NCI-H146 treated with DMSO at 0.1 percent for 48 hours (cell line): ENCODE results near the gene PRRC2A.

Experiments used
- DNase-seq: peaks from one replicate; lab custom pipeline; 2025; ENCODE audit not compliant: unreplicated experiment; lab: John Stamatoyannopoulos, UW

Gene PRRC2A

GRCh38 chr6:31622684-31623091 lies 2.2 kb downstream of the PRRC2A start:
- no peak for DNase-seq

- DNase-seq: no peak
These were observed 3.6 kb downstream of the PRRC2A start for GRCh38 chr6:31624070-31624469.

DNA sequence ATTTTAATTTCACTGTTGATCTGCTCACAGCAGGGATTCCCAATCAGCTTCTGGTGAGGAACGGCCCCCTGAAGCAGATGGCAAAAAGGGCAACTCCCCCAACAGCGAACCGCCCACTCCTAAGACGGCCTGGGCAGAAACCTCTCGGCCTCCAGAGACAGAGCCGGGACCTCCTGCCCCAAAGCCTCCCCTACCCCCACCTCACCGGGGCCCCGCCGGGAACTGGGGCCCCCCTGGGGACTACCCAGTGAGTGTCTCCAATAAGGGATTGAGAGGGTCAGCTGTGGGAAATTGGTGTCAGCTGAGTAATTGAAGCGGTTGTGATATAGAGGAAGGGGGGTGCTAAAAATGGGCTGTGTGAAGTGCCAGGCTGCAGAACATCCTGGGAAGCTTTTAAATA lies 6.4 kb downstream of the PRRC2A start:
- DNase-seq: no peak

DNA sequence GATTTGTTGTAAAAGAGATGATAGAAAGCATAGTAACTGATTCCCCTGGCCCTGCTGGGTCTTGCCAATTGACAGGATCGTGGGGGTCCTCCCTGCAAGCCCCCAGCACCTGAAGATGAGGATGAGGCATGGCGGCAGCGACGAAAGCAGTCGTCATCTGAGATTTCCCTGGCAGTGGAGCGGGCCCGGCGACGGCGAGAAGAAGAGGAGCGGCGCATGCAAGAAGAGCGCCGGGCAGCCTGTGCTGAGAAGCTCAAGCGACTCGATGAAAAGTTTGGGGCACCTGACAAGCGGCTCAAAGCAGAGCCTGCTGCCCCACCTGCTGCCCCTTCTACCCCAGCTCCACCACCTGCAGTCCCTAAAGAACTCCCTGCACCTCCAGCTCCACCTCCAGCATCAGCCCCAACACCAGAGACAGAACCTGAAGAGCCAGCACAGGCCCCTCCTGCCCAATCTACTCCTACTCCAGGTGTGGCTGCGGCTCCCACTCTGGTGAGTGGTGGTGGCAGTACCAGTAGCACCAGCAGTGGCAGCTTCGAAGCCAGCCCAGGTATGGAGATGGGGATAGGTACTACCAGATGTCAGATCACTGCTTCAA lies 7.3 kb downstream of the PRRC2A start:
- DNase-seq: no peak

GRCh38 chr6:31629014-31629413 lies 8.5 kb downstream of the PRRC2A start:
- DNase-seq: no peak

DNA sequence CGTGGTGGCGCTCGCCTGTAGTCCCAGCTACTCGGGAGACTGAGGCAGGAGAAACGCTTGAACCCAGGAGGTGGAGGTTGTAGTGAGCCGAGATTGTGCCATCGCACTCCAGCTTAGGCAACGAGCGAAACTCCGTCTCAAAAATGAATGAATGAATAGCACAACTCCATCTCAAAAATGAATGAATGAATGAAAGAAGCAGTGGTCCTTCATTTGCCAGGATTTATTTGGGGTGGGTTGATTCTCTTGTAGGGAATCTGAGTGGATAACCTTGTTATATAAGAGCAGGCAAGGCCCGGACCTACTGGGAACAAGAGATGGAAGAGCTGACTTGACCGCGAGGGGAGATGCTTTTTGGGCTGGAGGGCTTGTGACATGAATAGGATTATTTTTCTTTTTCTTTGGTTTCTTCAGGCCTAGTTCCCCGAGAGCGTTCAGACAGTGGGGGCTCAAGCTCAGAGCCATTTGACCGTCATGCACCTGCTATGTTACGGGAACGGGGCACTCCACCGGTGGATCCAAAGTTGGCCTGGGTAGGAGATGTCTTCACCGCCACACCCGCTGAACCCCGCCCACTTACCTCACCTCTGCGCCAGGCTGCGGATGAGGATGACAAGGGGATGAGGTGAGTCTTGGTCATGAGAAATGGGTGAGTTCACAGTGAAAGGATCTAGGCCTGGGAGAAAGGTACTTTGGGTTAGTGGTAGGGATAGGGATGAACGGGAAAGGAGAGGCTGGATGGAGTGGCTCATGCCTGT lies 9.8 kb downstream of the PRRC2A start:
- DNase-seq: no peak

DNA sequence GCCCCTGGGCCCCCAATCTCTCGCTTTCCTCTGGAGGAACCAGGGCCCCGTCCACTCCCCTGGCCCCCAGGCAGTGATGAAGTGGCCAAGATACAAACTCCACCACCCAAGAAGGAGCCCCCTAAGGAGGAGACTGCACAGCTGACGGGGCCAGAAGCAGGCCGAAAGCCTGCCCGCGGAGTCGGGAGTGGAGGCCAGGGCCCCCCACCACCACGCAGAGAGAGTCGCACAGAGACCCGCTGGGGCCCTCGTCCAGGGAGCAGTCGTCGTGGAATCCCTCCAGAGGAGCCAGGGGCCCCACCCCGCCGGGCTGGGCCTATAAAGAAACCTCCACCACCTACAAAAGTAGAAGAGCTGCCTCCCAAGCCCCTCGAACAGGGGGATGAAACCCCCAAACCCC lies 10.7 kb downstream of the PRRC2A start:
- DNase-seq: no peak

DNA sequence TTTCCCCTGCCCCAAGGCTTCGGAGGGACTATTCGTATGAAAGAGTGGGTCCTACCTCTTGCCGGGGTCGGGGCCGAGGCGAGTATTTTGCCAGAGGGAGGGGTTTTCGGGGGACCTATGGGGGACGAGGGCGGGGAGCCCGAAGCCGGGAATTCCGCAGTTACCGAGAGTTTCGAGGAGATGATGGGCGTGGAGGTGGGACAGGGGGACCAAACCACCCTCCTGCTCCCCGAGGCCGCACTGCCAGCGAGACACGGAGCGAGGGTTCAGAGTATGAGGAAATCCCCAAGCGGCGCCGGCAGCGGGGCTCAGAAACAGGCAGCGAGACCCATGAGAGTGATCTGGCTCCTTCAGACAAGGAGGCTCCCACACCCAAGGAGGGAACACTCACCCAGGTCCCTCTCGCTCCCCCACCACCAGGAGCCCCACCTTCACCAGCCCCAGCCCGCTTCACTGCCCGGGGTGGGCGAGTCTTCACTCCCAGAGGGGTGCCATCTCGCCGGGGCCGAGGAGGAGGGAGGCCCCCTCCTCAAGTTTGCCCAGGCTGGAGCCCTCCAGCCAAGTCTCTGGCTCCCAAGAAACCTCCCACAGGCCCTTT lies 11.3 kb downstream of the PRRC2A start:
- DNase-seq: no peak

DNA sequence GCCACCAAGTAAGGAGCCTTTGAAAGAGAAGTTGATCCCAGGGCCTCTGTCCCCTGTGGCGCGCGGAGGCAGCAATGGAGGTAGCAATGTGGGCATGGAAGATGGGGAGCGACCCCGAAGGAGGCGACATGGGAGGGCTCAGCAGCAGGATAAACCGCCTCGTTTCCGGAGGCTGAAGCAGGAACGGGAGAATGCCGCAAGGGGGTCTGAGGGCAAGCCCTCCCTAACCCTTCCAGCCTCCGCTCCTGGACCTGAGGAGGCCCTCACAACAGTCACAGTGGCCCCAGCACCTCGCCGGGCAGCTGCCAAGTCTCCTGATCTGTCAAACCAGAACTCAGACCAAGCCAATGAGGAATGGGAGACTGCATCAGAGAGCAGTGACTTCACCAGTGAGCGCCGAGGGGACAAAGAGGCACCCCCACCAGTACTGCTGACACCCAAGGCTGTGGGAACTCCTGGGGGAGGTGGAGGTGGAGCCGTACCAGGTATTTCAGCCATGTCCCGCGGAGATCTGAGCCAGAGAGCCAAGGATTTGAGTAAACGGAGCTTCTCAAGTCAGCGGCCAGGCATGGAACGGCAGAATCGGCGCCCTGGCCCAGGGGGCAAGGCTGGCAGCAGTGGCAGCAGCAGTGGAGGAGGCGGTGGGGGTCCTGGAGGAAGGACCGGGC lies 11.9 kb downstream of the PRRC2A start:
- DNase-seq: no peak

GRCh38 chr6:31633447-31633846 lies 12.9 kb downstream of the PRRC2A start:
- no peak for DNase-seq

- DNase-seq: no peak
These were observed 13.6 kb downstream of the PRRC2A start for GRCh38 chr6:31634131-31634530.

DNA sequence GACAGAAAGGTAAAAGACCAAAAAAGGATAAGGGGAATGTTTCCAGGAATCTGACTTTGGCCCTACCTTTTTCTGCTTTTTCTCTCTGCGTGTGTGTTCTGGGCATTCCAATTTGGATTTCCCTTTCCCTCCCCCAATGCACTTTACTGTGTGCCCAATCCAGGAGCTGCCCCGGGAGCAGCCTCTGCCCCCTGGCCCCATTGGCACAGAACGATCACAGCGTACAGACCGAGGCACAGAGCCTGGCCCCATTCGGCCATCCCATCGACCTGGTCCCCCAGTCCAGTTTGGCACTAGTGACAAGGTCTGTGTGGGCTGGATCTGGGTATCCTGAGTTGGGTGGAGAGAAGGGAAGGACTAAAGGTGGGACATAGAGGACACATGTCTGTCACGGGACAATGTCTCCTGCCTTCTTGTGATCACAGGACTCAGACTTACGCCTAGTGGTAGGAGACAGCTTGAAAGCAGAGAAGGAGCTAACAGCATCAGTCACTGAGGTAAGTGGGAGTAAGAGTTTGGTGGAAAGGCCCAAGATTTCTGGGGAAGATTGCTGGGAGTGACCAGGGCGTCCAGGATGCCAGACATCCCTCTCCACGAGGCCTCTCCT lies 14.6 kb downstream of the PRRC2A start:
- DNase-seq: no peak

- no peak for DNase-seq
These were observed 16.4 kb downstream of the PRRC2A start for GRCh38 chr6:31636698-31637596.

DNA sequence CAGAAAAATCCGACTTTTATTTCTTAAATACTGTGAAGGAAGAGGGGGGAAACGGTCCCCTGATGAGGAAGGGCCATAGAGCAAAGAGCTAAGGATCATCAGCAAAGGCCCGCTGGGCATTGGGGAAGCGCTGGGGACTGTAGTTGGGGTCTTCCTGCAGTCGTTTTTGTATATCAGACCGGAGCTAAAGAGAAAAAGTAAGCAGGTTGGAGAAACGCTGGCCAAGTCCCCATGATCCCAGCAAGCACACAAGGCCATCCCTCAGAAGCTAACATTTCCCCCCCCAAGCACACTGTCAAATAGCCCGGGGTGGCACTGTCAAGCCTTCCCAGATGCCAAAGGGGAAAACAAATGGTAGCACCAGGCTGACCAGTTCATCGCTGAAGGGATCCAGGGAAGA lies 18.5 kb downstream of the PRRC2A start:
- no peak for DNase-seq

- DNase-seq: no peak
These were observed 18.9 kb downstream of the PRRC2A start for GRCh38 chr6:31639449-31639861.

GRCh38 chr6:31640612-31641011 lies 20.1 kb downstream of the PRRC2A start:
- no peak for DNase-seq

DNA sequence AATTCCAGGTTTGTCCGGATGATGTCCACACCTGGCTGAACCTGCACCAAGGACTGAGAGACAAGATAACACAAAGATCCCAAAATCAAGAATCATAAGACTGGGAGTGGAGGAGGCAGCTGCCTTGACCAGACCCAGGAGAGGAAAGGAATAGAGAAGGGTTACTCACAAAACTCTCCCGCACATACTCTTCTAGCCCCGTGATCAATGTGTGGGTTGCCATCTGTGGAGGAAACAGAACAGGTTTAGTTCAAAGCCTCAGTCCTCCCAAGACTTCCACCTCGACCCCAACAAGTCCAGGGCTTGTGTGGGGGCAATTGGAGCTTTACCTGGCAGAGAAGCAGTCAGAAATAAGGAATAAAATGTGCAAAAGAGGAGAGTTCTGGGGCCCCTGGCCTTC lies 20.9 kb downstream of the PRRC2A start:
- DNase-seq: no peak

- DNase-seq: no peak
These were observed 22.5 kb downstream of the PRRC2A start for GRCh38 chr6:31642798-31643570.

DNA sequence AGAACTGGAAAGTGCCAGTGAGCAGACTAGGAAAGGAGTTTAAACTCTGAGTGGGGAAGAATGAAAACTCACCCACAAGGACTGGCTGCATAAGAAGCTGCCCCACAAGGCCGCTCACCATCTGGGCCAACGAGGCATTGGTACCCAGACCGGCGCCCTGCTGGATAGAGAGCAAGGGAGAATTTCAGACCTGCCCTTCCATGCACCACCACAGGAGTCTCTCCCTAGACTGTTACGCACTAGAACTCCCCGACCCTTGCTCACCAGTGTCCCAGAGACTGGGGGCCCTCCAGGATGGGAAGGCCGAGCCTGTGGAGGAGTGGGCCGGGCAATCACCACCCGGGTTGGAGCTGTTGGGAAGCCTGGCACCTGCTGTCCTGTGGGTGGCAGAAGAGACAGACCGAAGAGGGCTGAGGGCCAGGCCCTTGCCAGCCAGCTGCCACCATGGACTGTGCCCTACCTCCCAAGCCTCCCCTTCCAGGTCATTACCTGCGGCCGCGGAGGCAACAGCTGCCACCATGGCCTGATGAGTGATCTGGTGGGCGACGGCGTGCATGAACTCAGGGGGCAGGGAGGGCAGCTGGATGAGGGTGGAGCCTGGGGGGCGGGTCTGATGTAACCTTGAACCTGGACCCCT lies 23.4 kb downstream of the PRRC2A start:
- DNase-seq: no peak
